ENCODE results near the gene ATN1. TPM values are rescaled to one million over a fixed set of nuclear protein-coding genes. Genes with fewer than 3 reads are reported as not detected.

The ATN1 gene
- polyA plus RNA-seq, 1 experiment = 15.9 TPM

GRCh38 chr12:6921996-6922946 lies 5.5 kb upstream of the ATN1 start:
- H3K36me3 ChIP-seq (ENCODE audit: control insufficient read depth, insufficient read depth, low read length) = peaks cover 17% of the 10 kb centered on the region
- CTCF ChIA-PET = interaction anchor here (0.6 to 6.6 kb wide), 5 partner anchors 16 to 420 kb away, joined by 3 to 129 read pairs (median 4); no protein-coding TSS in a partner anchor
- POLR2A ChIA-PET = interaction anchor here (0.5 kb wide), 1 partner anchor 20 kb away, joined by 3 read pairs; no protein-coding TSS in a partner anchor
- DNase-seq (ENCODE audit: low read depth) = no peak
- TF ChIP-seq CTCF (IDR thresholded peaks at IDR 0.05; ENCODE audit: insufficient read depth, low read depth, low read length) = no peak
- no peak overlapping the region for H3K4me3 ChIP-seq (ENCODE audit: low read depth, low read length)
- no peaks in the 10 kb centered on the region for H3K27me3 ChIP-seq (ENCODE audit: control insufficient read depth, insufficient read depth, low read length)

GRCh38 chr12:6923003-6923732 lies 4.6 kb upstream of the ATN1 start:
- no peak for TF ChIP-seq CTCF (IDR thresholded peaks at IDR 0.05; ENCODE audit: insufficient read depth, low read depth, low read length)
- Histone ChIP-seq H3K4me3 (ENCODE audit: low read depth, low read length) (no peak overlapping the region), H3K36me3 (ENCODE audit: control insufficient read depth, insufficient read depth, low read length) (peaks cover 13% of the 10 kb centered on the region), H3K27me3 (ENCODE audit: control insufficient read depth, insufficient read depth, low read length) (no peaks in the 10 kb centered on the region)
- DNase-seq (ENCODE audit: low read depth) = no peak
- POLR2A ChIA-PET = interaction anchor here (0.5 kb wide), 1 partner anchor 414 kb away, joined by 3 read pairs; no protein-coding TSS in a partner anchor
- CTCF ChIA-PET = interaction anchor here (0.6 to 6.6 kb wide), 17 partner anchors 9 to 421 kb away, joined by 3 to 129 read pairs (median 8); partner anchors contain the start of genes C1RL, ENO2, LRRC23 and PHB2

DNA sequence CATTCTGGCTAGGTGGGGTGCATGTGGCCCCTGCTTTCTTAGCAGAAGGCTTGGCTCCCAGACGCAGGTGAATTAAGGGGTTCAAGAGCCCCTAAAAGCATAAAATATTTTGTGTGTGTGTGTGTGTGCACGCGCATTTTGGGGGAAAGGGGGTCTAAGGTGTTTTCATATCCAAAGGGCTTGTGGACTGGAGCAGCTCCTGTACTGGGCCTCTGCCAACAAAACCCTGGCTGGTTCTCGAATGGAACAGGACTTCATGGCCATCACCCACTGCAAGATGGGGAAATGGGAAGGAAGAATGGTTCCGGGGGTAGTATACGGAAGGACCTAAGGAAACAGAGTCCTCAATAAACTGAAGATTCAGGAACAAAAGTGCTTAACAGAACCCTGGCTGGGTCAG lies 3.9 kb upstream of the ATN1 start:
- ChIA-PET POLR2A (interaction anchor here (0.5 to 1.3 kb wide), 2 partner anchors 20 to 415 kb away, joined by 3 to 13 read pairs; partner anchors contain the start of gene C12orf57), CTCF (interaction anchor here (0.7 to 6.6 kb wide), 20 partner anchors 10 to 189 kb away, joined by 3 to 129 read pairs (median 8); partner anchors contain the start of genes C1RL, ENO2, LRRC23 and PHB2)
- DNase-seq (ENCODE audit: low read depth) = no peak
- H3K4me3 ChIP-seq (ENCODE audit: low read depth, low read length) = no peak overlapping the region
- peaks cover 13% of the 10 kb centered on the region for H3K36me3 ChIP-seq (ENCODE audit: control insufficient read depth, insufficient read depth, low read length)
- no peaks in the 10 kb centered on the region for H3K27me3 ChIP-seq (ENCODE audit: control insufficient read depth, insufficient read depth, low read length)
- no peak for TF ChIP-seq CTCF (IDR thresholded peaks at IDR 0.05; ENCODE audit: insufficient read depth, low read depth, low read length)

DNA sequence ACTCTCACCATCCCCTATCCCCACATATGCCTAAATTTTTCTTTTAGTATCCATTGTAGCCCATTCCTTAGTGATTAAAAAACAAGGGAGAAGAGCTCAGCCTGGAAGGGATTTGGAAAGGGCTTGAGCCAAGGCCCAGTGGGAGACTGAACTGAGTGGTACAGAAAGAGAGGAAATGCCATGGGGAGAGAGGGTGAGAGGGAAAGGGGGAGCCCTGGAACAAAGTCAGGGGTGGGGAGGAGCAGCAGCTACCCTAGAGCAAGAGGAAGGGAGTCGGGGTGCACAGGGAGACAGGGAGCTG lies 2.6 kb upstream of the ATN1 start:
- no peak for TF ChIP-seq CTCF (IDR thresholded peaks at IDR 0.05; ENCODE audit: insufficient read depth, low read depth, low read length)
- Histone ChIP-seq H3K4me3 (ENCODE audit: low read depth, low read length) (no peak overlapping the region), H3K27me3 (ENCODE audit: control insufficient read depth, insufficient read depth, low read length) (no peaks in the 10 kb centered on the region), H3K36me3 (ENCODE audit: control insufficient read depth, insufficient read depth, low read length) (peaks cover 13% of the 10 kb centered on the region)
- DNase-seq (ENCODE audit: low read depth) = no peak
- CTCF ChIA-PET = interaction anchor here (0.7 to 6.6 kb wide), 18 partner anchors 12 to 220 kb away, joined by 3 to 129 read pairs (median 8); partner anchors contain the start of genes C12orf57, C1RL, LRRC23 and PHB2
- POLR2A ChIA-PET = interaction anchor here (0.8 to 1.3 kb wide), 4 partner anchors 11 to 135 kb away, joined by 3 to 13 read pairs (median 4); partner anchors contain the start of genes C12orf57, C1S and SPSB2
